OCI-LY3 (cell line): ENCODE data around the gene TAS2R19.

ENCODE experiments used
- EZH2phosphoT487 ChIP-seq: fragments of 200-600 bp; shearing (Covaris generic); IDR thresholded peaks from 2 replicates; pipeline ENCODE4 v1.6.1; 2018; ENCODE audit warnings: antibody characterized with exemption, mixed run types, low read depth
- TF ChIP-seq, protein P1 (sequence below): fragments of 200-600, 300-600 bp; sonication (generic); IDR thresholded peaks from 2 replicates; pipeline ENCODE4 v1.5.1; 2014; ENCODE audit warnings: antibody characterized with exemption, low read length, low read depth

DNA sequence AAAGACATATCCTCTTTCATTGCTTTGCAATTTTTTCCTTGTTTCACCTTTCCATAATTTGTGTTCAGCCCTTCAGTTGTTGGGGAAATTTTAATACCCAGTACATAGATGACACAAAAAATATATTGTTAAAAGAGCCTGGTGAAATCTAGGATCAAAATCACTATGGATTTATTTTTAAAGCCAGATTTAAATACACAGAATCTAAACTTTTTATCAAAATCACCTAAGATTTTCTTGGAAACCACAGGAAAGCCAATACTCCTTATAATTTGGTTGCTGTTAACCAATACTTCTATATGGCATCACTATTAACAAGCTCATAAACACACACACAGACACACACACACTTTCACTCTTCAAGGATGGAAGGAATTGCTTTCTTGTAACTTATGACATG lies 24.2 kb downstream of the TAS2R19 start, which contains the start of gene TAS2R20:
- TF ChIP-seq, protein P1, sequence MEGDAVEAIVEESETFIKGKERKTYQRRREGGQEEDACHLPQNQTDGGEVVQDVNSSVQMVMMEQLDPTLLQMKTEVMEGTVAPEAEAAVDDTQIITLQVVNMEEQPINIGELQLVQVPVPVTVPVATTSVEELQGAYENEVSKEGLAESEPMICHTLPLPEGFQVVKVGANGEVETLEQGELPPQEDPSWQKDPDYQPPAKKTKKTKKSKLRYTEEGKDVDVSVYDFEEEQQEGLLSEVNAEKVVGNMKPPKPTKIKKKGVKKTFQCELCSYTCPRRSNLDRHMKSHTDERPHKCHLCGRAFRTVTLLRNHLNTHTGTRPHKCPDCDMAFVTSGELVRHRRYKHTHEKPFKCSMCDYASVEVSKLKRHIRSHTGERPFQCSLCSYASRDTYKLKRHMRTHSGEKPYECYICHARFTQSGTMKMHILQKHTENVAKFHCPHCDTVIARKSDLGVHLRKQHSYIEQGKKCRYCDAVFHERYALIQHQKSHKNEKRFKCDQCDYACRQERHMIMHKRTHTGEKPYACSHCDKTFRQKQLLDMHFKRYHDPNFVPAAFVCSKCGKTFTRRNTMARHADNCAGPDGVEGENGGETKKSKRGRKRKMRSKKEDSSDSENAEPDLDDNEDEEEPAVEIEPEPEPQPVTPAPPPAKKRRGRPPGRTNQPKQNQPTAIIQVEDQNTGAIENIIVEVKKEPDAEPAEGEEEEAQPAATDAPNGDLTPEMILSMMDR, result no peak
- no peak for TF ChIP-seq EZH2phosphoT487
